GM12865 (cell line): ENCODE data around the gene TSPAN4.

Experiments
- DNase-seq: peaks from one replicate; pipeline ENCODE4 v3.0.0; 2010; ENCODE audit warnings: low read depth
- H3K4me3 ChIP-seq: 2 replicates; pipeline ENCODE4 v1.5.1; 2011; ENCODE audit warnings: mild to moderate bottlenecking, low read depth, low read length, control low read depth
- CTCF ChIP-seq: IDR thresholded peaks from 2 replicates; pipeline ENCODE4 v1.5.1; 2011; ENCODE audit warnings: low read length, control low read depth, low read depth, inconsistent platforms; ENCODE audit not compliant: insufficient read depth; ENCODE audit errors: missing control alignments

TSPAN4 gene

GRCh38 chr11:884578-885070, 42.0 kb downstream of the TSPAN4 start:
- H3K4me3 ChIP-seq = no peak overlapping the region
- TF ChIP-seq CTCF = no peak
- no peak for DNase-seq

GRCh38 chr11:886568-886967, 43.9 kb downstream of the TSPAN4 start:
- no peak for TF ChIP-seq CTCF
- no peak overlapping the region for H3K4me3 ChIP-seq
- no peak for DNase-seq

DNA sequence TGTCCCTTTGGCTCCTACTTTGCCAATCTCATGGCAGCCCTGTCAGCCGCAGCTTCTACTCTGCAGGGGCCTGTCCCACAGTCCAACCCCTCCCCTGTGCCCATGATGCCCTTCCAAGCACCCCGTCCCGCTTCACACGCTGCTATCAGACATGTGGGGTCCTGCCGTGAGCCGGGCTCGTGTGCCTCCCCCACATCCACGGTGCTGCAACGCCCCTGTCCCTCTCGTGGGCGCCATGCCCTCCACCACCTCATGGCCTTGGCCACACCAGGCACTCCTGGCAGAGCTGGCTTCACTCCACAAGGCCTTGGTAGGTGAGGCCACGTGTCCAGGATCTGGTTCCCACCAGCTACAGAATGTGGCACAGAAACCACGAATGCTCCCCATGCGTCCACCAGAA, 44.9 kb downstream of the TSPAN4 start:
- DNase-seq = no peak
- no peak for TF ChIP-seq CTCF
- no peak overlapping the region for H3K4me3 ChIP-seq

DNA sequence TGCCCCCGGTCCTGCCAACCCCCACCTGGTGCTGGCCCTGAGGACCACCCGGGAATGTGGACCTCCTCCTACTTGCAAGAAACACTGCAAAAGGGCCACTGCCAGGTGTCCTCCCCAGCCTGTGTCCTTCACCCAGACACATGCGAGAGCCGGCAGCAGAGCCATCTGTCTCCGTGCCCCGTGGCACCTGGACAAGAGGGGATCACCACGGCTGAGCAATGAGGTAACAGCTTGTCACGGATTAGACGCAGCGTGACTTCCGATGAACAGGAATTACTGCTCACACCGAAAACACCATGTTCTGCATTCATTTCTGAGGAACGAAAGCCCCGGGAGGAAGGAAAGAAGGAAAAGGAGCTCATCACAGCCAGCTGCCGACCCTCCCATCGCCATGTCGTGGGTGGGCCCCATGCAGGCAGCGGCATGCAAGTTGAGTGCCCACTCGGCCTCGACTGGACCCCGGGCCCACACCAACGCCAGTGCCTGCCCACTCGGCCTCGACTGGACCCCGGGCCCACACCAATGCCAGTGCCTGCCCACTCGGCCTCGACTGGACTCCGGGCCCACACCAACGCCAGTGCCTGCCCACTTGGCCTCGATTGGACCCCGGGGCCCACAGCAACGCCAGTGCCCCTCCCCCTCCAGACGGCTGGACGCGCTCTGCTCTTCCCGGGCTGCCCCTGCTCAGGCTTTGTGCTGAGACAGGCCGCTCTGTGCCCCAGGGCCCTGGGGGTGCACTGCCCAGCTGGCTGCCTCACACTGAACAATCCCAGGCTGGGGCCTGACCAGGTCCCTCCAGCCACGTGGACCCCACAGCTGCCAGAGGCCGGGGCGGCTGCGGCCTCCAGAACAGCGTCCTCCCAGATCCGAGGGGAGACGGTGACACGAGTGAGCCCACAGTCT, 45.9 kb downstream of the TSPAN4 start:
- H3K4me3 ChIP-seq = no peak overlapping the region
- no peak for TF ChIP-seq CTCF
- no peak for DNase-seq

DNA sequence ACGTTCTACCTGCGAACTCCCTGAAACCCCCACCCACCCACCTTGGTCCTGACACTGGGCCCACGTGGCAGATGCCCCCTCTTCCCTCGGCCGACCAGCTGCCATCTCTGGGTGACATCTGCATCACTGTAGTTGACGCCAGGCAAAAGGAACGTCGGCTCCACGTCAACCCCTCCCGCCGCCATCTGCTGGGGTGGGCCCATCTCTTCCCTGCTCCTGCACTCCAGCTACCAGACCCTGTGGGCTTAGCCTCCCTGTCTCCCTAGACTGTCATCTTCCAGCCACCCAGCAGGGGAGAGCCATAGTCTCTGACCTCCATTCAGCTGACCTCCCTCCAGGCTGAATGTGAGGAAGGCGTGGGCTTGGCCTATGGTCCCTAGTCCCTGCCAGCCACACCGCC, 46.6 kb downstream of the TSPAN4 start:
- DNase-seq = no peak
- no peak for TF ChIP-seq CTCF

DNA sequence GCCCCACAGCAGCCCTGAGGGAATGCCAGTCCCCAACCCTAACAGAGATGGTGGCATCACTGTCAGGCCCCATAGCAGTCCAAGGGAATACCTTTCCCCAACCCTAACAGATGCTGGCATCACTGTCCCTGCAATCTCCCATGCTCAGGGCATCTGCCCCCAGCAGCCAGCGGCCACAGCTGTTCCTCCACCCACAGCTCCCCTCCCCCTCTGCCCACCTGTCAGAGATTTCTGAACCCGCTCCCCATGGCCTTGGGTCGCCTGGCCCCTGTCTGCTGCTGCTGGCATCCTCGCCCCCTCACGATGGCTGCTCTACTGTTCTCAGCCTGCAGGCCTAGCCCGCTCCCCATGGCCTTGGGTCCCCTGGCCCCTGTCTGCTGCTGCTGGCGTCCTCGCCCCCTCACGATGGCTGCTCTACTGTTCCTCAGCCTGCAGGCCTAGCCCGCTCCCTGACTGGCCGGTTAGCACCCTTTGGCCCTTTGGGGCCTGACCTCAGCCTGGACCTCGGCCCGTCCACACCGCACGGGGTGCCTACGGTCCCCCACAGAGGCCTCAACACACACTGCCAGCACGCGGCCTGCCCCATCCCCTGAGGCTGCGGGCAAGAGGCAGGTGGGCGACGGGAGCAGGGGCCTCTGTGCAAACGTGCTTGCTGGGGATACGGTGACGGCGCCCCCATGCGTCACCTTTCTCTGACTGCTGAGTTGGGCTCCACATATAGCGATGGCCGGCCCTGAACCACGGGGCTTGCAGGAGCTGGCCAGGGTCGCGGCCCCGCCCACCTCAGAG, 47.2 kb downstream of the TSPAN4 start:
- no peak for TF ChIP-seq CTCF
- DNase-seq = no peak
- H3K4me3 ChIP-seq = no peak overlapping the region

More for the DNA sequence above, 46.6 kb downstream of the TSPAN4 start:
- H3K4me3 ChIP-seq = no peak overlapping the region
